HUDEP-2 (cell line): ENCODE measurements around the gene SYCP1.
"Not testable (repeated sequence)": the region's sequence is repeated elsewhere in the genome, so short reads cannot be mapped to it uniquely, and the experiment has no call there.

ENCODE experiments used
- DNase-seq, 76 experiments: peaks; one replicate each; lab custom pipeline; 2025; ENCODE audit not compliant: unreplicated experiment in 76 of 76; lab: John Stamatoyannopoulos, UW

SYCP1 gene

DNA sequence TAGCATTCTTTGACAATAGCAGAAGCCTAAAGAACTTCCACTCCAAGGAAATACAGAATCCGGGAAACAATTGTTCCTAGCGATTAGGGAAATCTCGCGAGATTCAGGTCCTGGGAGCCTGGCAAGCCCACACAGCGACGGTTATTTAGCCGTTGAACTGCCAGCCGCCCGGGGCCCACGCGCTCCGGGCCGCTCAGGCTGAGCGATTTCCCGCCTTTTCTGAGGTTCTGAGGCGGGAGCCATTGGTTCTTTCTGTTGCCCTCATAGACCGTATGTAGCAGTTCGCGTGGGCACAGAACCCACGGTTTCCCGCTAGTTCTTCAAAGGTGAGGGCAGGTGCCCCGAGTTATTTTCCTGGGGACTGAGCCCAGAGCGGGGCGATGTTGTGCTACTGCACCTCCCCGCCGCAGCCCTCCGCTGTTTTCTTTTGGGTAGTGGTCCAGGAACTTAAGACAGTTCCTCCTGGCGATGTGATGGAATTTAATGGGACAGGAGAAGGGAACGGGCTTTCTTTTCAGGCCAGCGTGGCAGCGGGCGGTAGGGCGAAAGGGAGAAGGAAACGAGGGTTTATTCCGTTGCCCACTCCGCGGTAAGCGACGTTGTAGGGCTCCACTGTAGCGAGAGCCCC lies at the start of gene SYCP1:
Gene SYCP1, plus strand, starts transcription at position 171 of the 628 bp plus-strand sequence. CDS start 602 bp downstream, outside the sequence.
- DNase-seq: no peak

GRCh38 chr1:114819869-114820268 lies 34.8 kb upstream of the SYCP1 start:
- no peak for DNase-seq

DNA sequence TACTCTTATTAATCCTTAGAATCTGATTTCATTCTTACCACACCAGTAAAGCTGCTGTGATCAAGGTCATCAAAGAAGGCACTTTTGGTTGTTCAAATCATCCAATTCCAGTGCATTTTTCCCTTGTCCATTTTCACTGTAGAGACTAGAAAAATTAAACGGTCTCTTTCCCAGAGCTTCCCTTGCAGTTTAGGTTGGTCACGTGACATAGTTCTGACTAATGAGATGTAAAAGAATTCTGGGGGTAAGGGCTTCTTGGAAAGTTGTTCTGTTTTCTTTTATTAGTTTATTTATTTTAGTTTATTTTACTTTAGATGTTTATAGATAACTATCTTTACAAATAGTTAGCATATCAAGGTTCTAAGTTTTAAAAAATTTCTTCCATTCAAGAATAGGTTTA lies 34.3 kb upstream of the SYCP1 start:
- DNase-seq: no peak

- DNase-seq: no peak
These were observed 32.7 kb upstream of the SYCP1 start for GRCh38 chr1:114821978-114822377.

- DNase-seq: no peak
These were observed 26.4 kb upstream of the SYCP1 start for GRCh38 chr1:114828251-114828650.

DNA sequence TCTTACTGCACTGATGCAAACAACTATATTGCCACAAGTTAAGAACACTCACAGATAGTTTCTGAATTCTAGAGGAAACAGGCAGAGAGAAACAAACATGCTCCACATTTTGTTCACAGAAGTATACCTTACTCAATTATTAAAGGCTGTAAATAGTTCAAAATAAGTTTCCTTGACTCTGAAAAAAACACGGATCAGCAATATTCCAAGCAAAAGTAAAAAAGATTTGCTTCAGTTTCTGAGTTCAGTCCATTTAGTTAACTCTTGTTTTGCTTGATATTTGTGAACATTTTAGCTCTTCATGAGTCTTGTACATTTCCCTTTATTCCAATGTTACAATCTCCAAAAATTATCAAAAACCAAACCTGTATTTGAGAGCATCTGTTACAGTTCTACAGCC lies 24.6 kb upstream of the SYCP1 start:
- DNase-seq: not testable (repeated sequence)

- DNase-seq: no peak
These were observed 23.2 kb upstream of the SYCP1 start for GRCh38 chr1:114831276-114831994.

DNA sequence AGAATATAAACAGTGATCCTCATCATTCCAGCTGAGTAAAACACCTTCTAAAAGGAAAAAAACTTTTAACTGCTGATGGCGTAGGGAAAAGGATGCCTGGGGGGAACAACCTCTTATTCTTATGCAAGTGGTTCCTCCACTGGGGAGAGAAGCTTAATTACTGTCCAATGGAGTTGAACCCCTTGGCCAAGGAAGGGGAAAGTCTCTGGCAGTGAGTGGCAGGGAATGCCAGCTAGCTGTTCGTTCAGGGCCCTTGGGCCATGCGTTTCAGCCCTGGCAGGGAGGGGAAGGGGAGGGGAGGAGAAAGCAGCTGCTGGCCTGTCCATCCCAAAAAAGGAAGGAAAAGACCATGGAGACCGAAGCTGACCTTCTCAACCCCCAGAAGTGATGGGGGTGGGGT lies 22.6 kb upstream of the SYCP1 start:
- DNase-seq: no peak

DNA sequence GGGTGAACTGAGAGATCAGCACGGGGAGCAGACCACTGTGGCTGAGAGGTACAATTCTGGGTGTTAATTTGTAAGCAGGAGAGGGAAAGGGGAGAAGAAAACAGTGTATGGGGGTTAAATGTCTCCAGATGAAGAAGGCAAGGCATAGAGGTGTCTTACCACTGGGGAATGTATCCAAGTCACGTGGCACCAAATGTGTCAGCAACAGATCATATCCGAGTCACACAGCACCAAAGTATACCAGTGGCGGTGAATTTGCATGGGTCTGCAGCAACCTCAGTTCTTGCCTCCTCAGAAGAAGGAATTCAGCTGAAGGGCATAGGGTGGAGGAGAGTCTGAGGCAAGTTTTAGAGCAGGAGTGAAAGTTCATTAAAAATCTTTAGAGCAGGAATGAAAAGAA lies 21.2 kb upstream of the SYCP1 start:
- no peak for DNase-seq

DNA sequence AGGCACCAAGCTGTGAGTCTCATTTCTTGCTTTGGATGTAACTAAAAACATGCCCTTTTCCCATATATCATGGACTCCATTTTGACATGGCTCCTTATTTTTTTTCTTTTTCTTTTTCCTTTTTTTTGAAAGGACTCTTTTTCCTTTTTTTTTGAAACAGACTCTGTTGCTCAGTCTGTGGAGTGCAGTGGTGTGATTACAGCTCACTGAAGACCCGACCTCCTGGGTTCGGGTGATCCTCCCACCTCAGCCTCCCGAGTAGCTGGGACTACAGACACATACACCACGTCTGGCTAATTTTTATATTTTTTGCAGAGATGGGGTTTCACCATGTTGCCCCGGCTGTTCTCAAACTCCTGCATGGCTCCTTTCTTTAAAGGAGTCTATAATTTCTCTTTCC lies 10.4 kb upstream of the SYCP1 start:
- DNase-seq: no peak

GRCh38 chr1:114853584-114853983 lies 1.1 kb upstream of the SYCP1 start:
- no peak for DNase-seq

GRCh38 chr1:114861384-114861783 lies 6.7 kb downstream of the SYCP1 start:
- no peak for DNase-seq

GRCh38 chr1:114892194-114892918 lies 37.7 kb downstream of the SYCP1 start:
- DNase-seq: no peak

DNA sequence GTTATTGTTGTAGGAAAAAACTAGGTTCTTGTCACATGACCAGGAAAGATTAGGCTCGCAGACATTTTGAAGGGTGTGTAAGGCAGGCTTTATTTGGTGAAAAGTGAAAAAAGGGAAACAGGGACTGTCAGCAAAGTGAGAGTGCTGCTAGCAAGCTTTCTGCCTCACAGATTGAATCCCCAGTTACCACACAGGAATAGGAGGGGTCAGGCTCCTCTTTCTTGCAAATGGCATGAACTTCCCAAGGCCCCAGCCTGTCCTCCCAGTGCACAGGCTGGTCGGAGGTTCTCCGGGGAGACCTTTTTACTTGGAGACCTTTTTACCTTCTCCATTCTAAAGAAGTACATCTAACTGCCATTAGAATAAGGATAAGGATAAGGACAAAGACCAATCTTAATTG lies 42.1 kb downstream of the SYCP1 start:
- DNase-seq: no peak

GRCh38 chr1:114901814-114902213 lies 47.2 kb downstream of the SYCP1 start:
- no peak for DNase-seq

DNA sequence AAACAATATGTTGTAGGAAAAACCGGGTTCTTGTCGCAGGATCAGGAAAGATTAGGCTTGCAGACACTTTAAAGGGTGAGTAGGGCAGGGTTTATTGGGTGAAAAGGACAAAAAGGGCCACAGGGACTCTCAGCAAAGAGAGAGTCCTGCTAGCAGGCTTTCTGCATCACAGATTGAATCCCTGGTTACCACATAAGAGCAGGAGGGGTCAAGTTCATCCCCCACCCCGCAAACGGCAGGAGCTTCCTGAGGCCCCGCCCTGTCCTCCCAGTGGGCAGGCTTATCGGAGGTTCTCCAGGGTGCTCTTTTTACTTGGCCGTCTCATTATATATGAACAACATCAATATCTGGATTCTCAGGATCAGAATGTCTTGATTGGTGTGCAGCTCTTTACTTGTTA lies 47.7 kb downstream of the SYCP1 start:
- no peak for DNase-seq

- no peak for DNase-seq
These were observed 48.8 kb downstream of the SYCP1 start for GRCh38 chr1:114903480-114903879.

DNA sequence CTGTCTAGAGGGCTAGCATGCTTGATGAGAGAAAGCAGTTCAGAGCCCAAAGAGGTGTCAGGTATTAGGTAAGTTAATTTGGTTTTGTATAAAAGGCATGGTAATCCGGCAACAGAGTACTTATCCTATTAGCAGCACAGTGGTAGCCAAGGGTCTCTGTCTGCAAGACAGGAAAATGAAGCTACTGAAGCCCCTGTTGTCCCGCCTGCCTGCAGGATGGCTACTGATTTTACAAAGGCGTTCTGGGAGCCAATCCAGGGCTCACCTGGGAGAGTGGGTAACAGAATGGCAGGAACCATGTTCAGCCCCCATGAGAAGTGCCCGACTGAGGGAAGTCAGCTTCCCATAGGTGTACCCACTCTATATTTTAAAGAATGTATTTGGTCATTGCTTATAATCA lies 61.1 kb downstream of the SYCP1 start:
- DNase-seq: not testable (repeated sequence)

DNA sequence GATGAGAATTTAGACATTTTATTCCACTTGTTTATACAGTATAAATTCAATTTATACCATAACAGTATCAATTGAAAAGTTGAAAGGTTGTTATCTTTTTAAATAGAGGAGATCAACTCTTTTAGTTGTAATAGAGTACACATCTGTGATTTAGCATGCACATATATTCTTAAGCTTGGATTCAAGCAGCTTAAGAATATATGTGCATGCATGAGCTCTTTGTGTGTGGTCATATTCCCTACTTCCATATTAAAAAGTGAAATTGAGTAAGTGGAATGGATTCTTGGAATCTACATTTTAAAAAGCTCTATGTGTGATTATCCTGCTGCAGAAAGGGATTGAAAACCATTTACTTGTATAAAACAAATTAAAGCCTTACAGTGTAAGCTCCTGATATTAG lies 71.9 kb downstream of the SYCP1 start:
- DNase-seq: no peak

DNA sequence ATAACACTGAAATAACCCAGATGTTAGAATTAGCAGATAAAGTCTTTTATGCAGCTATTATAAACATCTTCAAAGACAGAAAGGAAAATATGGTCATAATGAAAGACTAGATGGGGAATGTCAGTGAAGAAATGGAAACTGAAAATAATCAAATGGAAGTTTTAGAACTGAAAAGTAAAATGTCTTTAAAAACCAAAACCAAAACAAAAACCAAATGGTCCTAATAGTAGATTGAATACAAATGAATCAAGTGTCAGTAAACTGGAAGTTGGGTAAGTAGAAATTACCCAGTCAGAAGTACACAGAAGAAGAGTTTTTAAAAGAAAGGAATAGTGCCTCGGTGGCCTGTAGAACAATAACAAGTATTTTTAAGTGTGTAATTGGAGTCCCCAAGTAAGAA lies 72.7 kb downstream of the SYCP1 start:
- no peak for DNase-seq

- DNase-seq: no peak
These were observed 101.9 kb downstream of the SYCP1 start for GRCh38 chr1:114956570-114956969.

GRCh38 chr1:114959423-114959822 lies 104.8 kb downstream of the SYCP1 start:
- no peak for DNase-seq
